HG03442 (cell line): ENCODE measurements around the gene MBD5.
A peak's percentile ranks its signal among the peaks of the same experiment; 100 is the strongest.
"Not testable (repeated sequence)": the region's sequence is repeated elsewhere in the genome, so short reads cannot be mapped to it uniquely, and the experiment has no call there.

ENCODE experiments used
- ATAC-seq: cut with Tn5 transposase; IDR thresholded peaks from one replicate; pipeline ENCODE4 v1.9.1; 2021; ENCODE audit warnings: mild to moderate bottlenecking, moderate library complexity; ENCODE audit not compliant: unreplicated experiment

The MBD5 gene

DNA sequence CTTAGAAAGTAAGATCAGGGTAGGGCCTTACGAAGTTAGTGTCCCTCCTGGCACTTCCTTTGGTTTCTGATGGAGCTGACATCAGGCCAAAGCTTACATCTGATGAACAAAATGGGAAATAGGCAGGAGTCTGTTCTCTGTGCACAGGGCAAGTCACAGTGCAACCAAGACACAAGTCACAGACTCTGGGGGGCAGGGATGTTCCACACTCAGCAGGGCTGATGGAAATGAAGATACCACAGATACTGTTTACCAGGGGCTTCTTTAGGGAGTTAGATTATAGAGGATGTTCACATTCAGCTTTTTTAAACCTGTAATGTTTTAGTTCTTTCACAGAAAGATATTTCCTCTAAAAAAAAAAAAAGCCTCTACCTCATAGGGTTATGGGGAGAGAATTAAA lies 517.5 kb downstream of the MBD5 start:
- ATAC-seq = no peak

DNA sequence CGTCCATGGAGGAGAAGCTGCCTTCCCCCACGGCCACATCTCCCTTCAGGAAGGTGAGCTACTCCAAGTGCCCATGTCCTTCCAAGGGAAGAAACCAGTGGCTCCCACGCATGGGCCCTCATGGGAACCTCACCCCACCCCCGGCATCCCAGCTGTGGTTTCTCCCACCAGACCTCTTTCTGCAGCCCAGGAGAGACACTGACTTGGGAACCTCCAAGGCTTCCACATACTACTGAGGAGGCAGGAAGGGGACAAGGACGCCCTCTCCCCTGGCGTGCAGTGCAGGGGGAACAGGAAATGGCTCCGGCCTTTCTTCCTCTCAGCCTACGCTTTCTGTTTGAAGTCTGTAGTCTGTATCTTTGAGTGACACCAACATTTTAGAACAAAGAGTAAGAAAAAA lies 519.1 kb downstream of the MBD5 start:
- peak; percentile 82 for ATAC-seq

DNA sequence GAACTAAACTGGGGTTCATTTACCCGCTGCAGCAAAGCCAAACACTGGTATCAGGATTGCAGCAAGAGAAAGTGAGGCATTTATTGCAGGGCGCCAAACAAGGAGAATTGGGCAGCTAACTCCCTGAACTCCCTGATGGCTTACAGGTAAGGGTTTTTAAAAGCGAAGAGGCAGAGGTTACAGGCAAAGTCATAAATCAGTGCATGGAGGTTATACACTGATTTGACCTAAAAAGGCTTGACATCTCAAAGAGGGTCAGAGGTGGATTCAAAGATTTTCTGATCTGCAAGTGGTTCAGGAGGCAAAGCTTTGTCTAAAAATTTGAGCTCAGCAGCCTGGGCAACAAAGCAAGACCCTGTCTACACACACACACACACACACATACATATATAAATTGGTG lies 520.9 kb downstream of the MBD5 start:
- no peak for ATAC-seq

GRCh38 chr2:148542614-148543013 lies 521.7 kb downstream of the MBD5 start:
- no peak for ATAC-seq

DNA sequence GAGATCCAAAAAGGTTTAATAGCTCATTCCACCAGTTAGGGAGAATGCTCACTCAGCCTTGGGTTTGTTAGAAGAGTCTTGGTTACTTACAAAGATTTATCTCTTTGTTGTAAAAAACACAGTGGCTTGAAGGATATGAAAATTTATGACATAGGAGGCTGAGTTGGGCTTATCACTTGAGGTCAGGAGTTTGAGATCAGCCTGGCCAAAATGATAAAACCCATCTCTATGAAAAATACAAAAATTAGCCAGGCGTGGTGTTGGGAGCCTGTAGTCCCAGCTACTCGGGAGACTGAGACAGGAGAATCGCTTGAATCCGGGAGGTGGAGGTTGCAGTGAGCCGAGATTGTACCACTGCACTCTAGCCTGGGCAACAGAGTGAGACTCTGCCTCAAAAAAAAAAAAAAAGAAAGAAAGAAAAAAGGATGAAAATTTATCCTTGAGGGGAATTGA lies 522.2 kb downstream of the MBD5 start:
- not testable (repeated sequence) for ATAC-seq

GRCh38 chr2:148545390-148546256 lies 524.7 kb downstream of the MBD5 start:
- ATAC-seq = no peak

GRCh38 chr2:148546270-148546669 lies 525.4 kb downstream of the MBD5 start:
- no peak for ATAC-seq

GRCh38 chr2:148548716-148549400 lies 528.0 kb downstream of the MBD5 start:
- no peak for ATAC-seq

DNA sequence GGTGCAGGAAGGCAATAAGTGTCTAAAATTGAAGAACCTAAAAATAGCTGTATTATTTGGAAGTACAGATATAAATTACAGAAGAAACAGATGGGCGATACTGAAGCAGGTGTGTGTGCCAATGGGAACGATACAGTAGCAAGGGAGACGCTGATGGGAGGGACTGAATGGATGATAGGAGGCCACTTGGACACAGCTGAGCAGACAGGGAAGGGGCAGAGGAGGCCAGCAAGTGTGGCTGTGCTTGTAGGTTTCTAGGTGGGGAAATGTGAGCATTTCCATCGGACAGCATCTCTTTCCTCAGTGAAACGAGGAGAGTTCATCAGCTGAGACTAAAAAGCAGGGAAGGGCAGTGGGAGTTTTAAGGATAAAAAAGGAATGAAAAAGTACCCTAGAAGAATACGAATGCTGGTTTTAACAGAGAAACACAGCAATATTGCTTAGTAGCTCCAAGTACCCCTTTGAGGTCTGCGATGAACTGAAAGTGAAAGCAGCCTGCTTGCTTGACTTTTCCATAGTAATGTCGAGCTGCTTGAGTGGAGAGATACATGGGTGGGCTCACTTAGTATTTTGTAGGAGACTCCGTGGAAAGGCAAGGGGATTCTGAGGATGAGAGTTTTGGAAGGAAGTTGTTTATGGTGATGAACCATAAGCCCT lies 531.9 kb downstream of the MBD5 start:
- no peak for ATAC-seq

GRCh38 chr2:148553332-148553887 lies 532.5 kb downstream of the MBD5 start:
- no peak for ATAC-seq

DNA sequence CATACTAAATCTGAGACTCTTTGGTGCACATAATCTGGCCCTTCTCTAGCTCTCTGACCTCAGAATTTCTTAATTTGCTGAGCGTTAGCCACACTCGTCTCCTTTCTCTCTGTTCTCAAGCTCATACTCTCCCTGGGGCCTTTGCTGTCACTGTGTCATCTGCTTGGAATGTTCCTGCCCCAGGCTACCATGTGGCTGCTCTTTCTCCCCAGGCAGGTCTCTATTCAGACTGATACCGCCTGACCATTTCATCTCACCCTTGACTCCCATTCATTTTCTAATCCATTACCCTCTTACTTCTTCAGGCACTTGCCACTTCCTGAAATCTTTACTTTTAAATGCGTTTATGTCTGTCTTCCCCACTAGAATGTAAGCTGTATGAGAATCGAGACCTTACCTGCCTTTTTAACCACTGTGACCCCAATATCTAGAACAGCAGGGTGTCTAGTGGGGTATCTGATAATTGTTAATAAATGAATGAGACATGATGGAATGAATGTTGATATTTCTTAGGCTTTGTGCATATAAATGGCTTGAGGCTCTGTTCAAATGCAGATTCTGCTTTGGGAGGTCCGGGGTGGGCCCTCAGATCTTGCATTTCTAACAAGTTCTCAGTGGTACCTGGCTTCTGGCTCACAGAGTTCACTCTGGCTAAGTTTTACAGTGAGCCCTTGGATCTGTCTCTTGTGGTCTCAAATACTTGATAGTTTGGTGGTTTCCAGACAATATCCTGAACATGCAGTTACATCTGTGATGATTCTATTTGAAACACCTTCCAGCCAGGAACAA lies 533.8 kb downstream of the MBD5 start:
- ATAC-seq = no peak

DNA sequence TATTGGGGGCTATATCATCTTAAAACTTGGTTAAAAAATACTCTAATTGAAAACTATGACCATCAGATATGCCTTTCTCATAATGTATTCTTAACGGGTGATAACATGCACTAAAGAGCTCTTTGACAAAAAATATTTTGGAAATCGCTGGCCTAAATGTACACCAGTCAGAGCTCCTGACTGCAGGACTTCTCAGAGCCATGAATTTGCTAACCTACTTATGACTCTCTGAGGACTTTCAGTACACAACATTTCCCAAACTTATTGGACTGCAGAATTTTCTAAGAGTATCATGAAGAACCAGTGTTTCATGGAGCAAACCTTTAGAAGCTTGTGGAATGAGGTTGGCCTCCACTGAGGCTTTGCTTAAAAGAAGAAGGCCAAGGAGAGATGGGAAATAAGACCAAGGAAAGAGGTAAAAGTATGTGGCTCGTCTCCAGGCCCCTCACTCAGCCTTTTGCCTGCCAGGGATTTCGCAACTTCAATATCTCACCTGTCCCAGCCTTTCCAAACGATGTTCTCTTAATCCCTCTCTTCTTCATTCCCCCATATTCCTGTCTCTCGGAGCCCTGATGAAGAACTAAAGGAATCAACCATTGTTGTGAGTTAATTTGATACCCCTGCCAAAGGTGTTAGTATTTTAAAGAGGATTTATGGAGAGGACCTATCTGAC lies 534.9 kb downstream of the MBD5 start:
- no peak for ATAC-seq

DNA sequence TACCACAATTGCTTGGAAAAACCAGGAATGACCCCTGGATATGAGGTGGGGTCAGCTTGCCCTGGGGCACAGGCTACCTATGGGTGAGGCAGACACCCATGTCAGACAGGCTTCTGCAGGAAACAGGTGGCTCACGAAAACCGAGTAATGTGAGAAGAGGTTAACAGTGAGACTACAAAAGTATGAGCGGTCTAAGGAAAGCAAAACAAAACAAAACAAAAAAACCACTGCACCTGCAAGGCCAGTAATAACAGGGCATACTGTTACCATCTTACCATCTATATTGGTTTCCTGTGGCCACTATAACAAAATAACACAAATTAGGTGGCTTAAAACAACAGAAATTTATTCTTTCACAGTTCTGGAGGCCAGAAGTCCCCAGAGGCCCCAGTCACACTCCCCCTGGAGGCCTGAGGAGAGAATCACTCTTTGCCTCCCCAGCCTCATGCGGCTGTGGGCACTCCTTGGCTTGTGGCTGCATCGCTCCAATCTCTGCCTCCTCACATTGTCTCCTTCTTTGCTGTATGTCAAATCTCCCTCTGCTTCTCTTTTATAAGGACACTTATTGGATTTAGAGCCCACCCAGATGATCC lies 537.0 kb downstream of the MBD5 start:
- peak; percentile 79 for ATAC-seq

DNA sequence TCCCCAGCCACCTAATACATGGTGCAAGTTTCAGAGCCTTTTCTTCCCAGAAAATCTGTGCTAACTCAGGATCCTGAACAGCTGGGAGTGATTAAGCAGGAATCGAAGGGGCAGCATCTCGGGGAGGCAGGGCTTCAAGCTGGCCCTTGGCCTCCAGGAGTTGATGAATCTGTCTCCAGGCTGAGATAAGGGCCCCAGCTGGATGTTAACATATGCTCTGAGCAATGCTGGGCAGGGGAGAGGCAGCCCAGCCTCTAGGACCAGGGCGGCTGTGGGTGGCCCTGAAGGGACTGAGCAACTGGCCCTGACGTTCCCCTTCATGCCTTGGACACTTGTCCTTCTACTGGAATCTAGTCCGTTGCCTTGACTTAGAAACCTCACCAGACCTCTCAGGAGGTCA lies 539.6 kb downstream of the MBD5 start:
- no peak for ATAC-seq

GRCh38 chr2:148561389-148561788 lies 540.5 kb downstream of the MBD5 start:
- no peak for ATAC-seq

DNA sequence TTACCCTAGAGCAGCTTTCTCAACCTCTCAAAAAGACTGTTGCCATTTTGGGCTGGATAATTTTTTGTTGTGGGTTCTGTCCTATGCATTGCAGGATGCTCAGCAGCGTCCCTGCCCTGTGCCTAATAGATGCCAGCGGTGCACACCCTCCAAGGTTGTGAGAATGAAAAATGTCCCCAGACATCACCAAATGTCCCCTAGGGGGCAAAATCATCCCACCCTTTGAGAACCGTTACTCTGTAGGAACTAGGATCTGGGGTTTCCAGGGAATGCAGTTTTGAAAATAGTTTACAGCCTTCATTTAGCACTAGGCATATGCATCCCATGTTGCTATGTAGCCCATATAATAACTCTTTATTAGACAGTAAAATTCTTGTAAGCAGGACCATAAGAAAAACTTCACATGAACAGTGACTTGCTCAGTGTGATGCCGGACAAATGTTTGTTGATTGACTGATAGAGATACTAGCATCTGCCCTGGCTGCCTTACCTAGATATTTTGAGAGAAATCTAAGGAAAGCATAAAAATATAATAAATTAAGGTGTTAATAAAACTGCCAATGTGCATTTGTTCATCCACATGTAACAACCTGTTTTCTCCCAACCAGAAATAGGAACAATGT lies 544.5 kb downstream of the MBD5 start:
- no peak for ATAC-seq
